ENCODE measurements around the gene PAM16.
A peak's percentile ranks its signal among the peaks of the same experiment; 100 is the strongest.

The PAM16 gene

GRCh38 chr16:4384509-4384942 is 33.4 kb upstream of the PAM16 start:
- ChIA-PET CTCF (no interaction called here), POLR2A (no interaction called here)
- no peaks in the 10 kb centered on the region for H3K9me3 ChIP-seq (ENCODE audit: control insufficient read depth, insufficient read depth, low read depth, low read length)
- H3K4me1 ChIP-seq (ENCODE audit: control insufficient read depth, insufficient read depth, low read length), result no peaks in the 10 kb centered on the region
- H3K4me3 ChIP-seq (ENCODE audit: low read depth, low read length), result no peak overlapping the region
- peaks cover 0 to 51% of the 10 kb centered on the region in 2 experiments; a peak in 1 of 3 replicates for H3K36me3 ChIP-seq (ENCODE audit: control insufficient read depth in 2 of 2, insufficient read depth in 1 of 2, low read length in 2 of 2)
- no peak overlapping the region for H3K27ac ChIP-seq (ENCODE audit: extremely low read depth, low read depth, low read length)
- TF ChIP-seq ZFHX2 (tag by site-specific recombination; conservative IDR thresholded peaks at IDR 0.05) (peak; percentile 90), ZNF596 (tag by site-specific recombination; IDR thresholded peaks at IDR 0.05) (no peak), EGR2 (tag by site-specific recombination; IDR thresholded peaks at IDR 0.05; ENCODE audit: low read depth) (peak; percentile 93), ZBTB21 (tag by site-specific recombination; IDR thresholded peaks at IDR 0.05) (no peak), KLF1 (tag by site-specific recombination; IDR thresholded peaks at IDR 0.05) (peak; percentile 67), ZNF114 (tag by site-specific recombination; IDR thresholded peaks at IDR 0.05) (no peak)

- Histone ChIP-seq H3K4me3 (ENCODE audit: low read depth, low read length) (no peak overlapping the region), H3K9me3 (ENCODE audit: control insufficient read depth, insufficient read depth, low read depth, low read length) (no peaks in the 10 kb centered on the region), H3K36me3 (ENCODE audit: control insufficient read depth in 2 of 2, insufficient read depth in 1 of 2, low read length in 2 of 2) (peaks cover 0 to 45% of the 10 kb centered on the region in 2 experiments; a peak in 1 of 3 replicates), H3K27ac (ENCODE audit: extremely low read depth, low read depth, low read length) (no peak overlapping the region), H3K4me1 (ENCODE audit: control insufficient read depth, insufficient read depth, low read length) (no peaks in the 10 kb centered on the region)
- ChIA-PET POLR2A (no interaction called here), CTCF (no interaction called here)
- no peak for TF ChIP-seq ZNF155 (tag by site-specific recombination; IDR thresholded peaks at IDR 0.05)
- TF ChIP-seq KLF17 (tag by site-specific recombination; IDR thresholded peaks at IDR 0.05), result no peak
- TF ChIP-seq ZNF549 (tag by site-specific recombination; IDR thresholded peaks at IDR 0.05), result no peak
- no peak for TF ChIP-seq ATF2 (tag by site-specific recombination; IDR thresholded peaks at IDR 0.05; ENCODE audit: low read depth)
- no peak for TF ChIP-seq ZBTB6 (tag by site-specific recombination; IDR thresholded peaks at IDR 0.05)
- no peak for TF ChIP-seq ZNF76 (tag by site-specific recombination; IDR thresholded peaks at IDR 0.05; ENCODE audit: borderline replicate concordance, low read depth)
- no peak for TF ChIP-seq ZFP3 (tag by site-specific recombination; IDR thresholded peaks at IDR 0.05; ENCODE audit: low read depth)
- no peak for TF ChIP-seq ZNF302 (tag by site-specific recombination; IDR thresholded peaks at IDR 0.05; ENCODE audit: low read depth)
- no peak for TF ChIP-seq ZNF626 (tag by site-specific recombination; IDR thresholded peaks at IDR 0.05)
- no peak for TF ChIP-seq ZNF350 (tag by site-specific recombination; IDR thresholded peaks at IDR 0.05)
Observed at GRCh38 chr16:4383591-4384444, 32.7 kb upstream of the PAM16 start.

- Histone ChIP-seq H3K4me1 (ENCODE audit: control insufficient read depth, insufficient read depth, low read length) (no peaks in the 10 kb centered on the region), H3K4me3 (ENCODE audit: low read depth, low read length) (no peak overlapping the region), H3K36me3 (ENCODE audit: control insufficient read depth in 2 of 2, insufficient read depth in 1 of 2, low read length in 2 of 2) (peaks cover 0 to 40% of the 10 kb centered on the region in 2 experiments; a peak in 1 of 3 replicates), H3K9me3 (ENCODE audit: control insufficient read depth, insufficient read depth, low read depth, low read length) (no peaks in the 10 kb centered on the region), H3K27ac (ENCODE audit: extremely low read depth, low read depth, low read length) (no peak overlapping the region)
- CTCF ChIA-PET, result interaction anchor here (0.6 kb wide), 1 partner anchor 28 kb away, joined by 4 read pairs; no protein-coding TSS in a partner anchor
- POLR2A ChIA-PET, result no interaction called here
- 0 out of 2 replicates have a peak, but pooled peaks have one; percentile 2 for TF ChIP-seq SP2 (tag by site-specific recombination; IDR thresholded peaks at IDR 0.05)
- TF ChIP-seq ZNF2 (tag by site-specific recombination; IDR thresholded peaks at IDR 0.05), result no peak
- no peak for TF ChIP-seq ZNF510 (tag by site-specific recombination; IDR thresholded peaks at IDR 0.05; ENCODE audit: insufficient replicate concordance)
Observed at GRCh38 chr16:4382795-4383357, 31.8 kb upstream of the PAM16 start.
